HL-60 (cell line): ENCODE measurements around the gene GLRX3.
"Not testable (repeated sequence)": the region's sequence is repeated elsewhere in the genome, so short reads cannot be mapped to it uniquely, and the experiment has no call there.

Source experiments
- DNase-seq, 2 experiments: peaks; one replicate each; pipeline ENCODE4 v3.0.0-alpha.2; 2010 to 2020; ENCODE audit warnings: low read depth in 1 of 2, low spot score in 1 of 2
- H3K27ac ChIP-seq: fragments of 250-450 bp; sonication (Bioruptor Pico); replicated peaks from 2 replicates; pipeline ENCODE4 v1.5.1; 2020; ENCODE audit warnings: mild to moderate bottlenecking, moderate library complexity
- H3K27me3 ChIP-seq: fragments of 250-450 bp; sonication (Bioruptor Pico); 2 replicates; pipeline ENCODE4 v1.5.1; 2021; ENCODE audit warnings: mild to moderate bottlenecking, moderate library complexity; ENCODE audit not compliant: insufficient read depth, poor library complexity, severe bottlenecking
- H3K4me3 ChIP-seq: replicated peaks from 2 replicates; pipeline ENCODE4 v1.5.1; 2011; ENCODE audit warnings: mild to moderate bottlenecking, control low read depth, low read length; ENCODE audit not compliant: insufficient read depth
- CTCF ChIP-seq: IDR thresholded peaks from one replicate; pipeline ENCODE4 v1.5.1; 2011; ENCODE audit warnings: low read length, control low read depth, inconsistent platforms; ENCODE audit not compliant: insufficient read depth
- GABPA ChIP-seq: IDR thresholded peaks from 2 replicates; pipeline ENCODE4 v1.6.1; 2012; ENCODE audit warnings: low read depth
- POLR2AphosphoS5 ChIP-seq: IDR thresholded peaks from 2 replicates; pipeline ENCODE4 v1.6.1; 2012; ENCODE audit warnings: low read depth
- SPI1 ChIP-seq: IDR thresholded peaks from 2 replicates; pipeline ENCODE4 v1.6.1; 2012; ENCODE audit warnings: low read depth, mild to moderate bottlenecking, borderline replicate concordance
- long read RNA-seq: library from polyadenylated mRNA; unstranded; transcript quantifications from one replicate; pipeline ENCODE4 v2.0.0, GENCODE V29; 2020
- TF ChIP-seq, protein P1 (sequence below): IDR thresholded peaks from 2 replicates; pipeline ENCODE4 v1.6.1; 2012; ENCODE audit warnings: low read depth; ENCODE audit not compliant: insufficient replicate concordance

The GLRX3 gene
- long read RNA-seq, transcript GLRX3-201 (11 exons, 1,302 nt) = major isoform, 375 of 474 reads
- long read RNA-seq, transcript GLRX3-202 (12 exons, 3,827 nt) = minor isoform, 46 of 474 reads
- long read RNA-seq, partial matches to known transcripts = 23 of 474 reads
- long read RNA-seq, other reads (novel, unspliced or antisense) = 30 of 474 reads

GRCh38 chr10:130136226-130137089 is at the start of gene GLRX3:
Gene GLRX3, plus strand, starts transcription at chr10:130136391. Its CDS starts 30 bp downstream, at chr10:130136421.
- H3K4me3 ChIP-seq = peak within 1 kb of the TSS; percentile 86
- peak within 1 kb of the TSS; percentile 75 for H3K27ac ChIP-seq
- TF ChIP-seq SPI1 = no peak
- TF ChIP-seq, protein P1, sequence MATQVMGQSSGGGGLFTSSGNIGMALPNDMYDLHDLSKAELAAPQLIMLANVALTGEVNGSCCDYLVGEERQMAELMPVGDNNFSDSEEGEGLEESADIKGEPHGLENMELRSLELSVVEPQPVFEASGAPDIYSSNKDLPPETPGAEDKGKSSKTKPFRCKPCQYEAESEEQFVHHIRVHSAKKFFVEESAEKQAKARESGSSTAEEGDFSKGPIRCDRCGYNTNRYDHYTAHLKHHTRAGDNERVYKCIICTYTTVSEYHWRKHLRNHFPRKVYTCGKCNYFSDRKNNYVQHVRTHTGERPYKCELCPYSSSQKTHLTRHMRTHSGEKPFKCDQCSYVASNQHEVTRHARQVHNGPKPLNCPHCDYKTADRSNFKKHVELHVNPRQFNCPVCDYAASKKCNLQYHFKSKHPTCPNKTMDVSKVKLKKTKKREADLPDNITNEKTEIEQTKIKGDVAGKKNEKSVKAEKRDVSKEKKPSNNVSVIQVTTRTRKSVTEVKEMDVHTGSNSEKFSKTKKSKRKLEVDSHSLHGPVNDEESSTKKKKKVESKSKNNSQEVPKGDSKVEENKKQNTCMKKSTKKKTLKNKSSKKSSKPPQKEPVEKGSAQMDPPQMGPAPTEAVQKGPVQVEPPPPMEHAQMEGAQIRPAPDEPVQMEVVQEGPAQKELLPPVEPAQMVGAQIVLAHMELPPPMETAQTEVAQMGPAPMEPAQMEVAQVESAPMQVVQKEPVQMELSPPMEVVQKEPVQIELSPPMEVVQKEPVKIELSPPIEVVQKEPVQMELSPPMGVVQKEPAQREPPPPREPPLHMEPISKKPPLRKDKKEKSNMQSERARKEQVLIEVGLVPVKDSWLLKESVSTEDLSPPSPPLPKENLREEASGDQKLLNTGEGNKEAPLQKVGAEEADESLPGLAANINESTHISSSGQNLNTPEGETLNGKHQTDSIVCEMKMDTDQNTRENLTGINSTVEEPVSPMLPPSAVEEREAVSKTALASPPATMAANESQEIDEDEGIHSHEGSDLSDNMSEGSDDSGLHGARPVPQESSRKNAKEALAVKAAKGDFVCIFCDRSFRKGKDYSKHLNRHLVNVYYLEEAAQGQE = peak; percentile 54
- peak; percentile 74; the same call in 1 of the 2 replicates for TF ChIP-seq POLR2AphosphoS5
- TF ChIP-seq CTCF = no peak
- TF ChIP-seq GABPA = no peak
- no peaks in the 10 kb centered on the region for H3K27me3 ChIP-seq
- DNase-seq = peak; percentile 43 to 79

DNA sequence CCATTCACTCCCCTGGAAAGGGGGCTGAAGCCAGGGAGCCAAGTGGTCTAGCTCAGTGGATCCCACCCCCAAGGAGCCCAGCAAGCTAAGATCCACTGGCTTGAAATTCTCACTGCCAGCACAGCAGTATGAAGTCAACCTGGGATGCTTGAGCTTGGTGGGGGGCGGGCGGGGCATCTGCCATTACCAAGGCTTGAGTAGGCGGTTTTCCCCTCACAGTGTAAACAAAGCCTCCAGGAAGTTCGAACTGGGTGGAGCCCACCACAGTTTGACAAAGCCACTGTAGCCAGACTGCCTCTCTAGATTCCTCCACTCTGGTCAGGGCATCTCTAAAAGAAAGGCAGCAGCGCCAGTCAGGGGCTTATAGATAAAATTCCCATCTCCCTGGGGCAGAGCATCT is 45.6 kb upstream of the GLRX3 start:
- not testable (repeated sequence) for H3K27me3 ChIP-seq, DNase-seq, H3K4me3 ChIP-seq, H3K27ac ChIP-seq

GRCh38 chr10:130099344-130099743 is 36.8 kb upstream of the GLRX3 start:
- Histone ChIP-seq H3K4me3 (no peak overlapping the region), H3K27ac (no peak overlapping the region), H3K27me3 (no peaks in the 10 kb centered on the region)
- TF ChIP-seq SPI1 (no peak), CTCF (no peak), GABPA (no peak), POLR2AphosphoS5 (no peak)
- TF ChIP-seq, protein P1 = no peak
- no peak for DNase-seq

DNA sequence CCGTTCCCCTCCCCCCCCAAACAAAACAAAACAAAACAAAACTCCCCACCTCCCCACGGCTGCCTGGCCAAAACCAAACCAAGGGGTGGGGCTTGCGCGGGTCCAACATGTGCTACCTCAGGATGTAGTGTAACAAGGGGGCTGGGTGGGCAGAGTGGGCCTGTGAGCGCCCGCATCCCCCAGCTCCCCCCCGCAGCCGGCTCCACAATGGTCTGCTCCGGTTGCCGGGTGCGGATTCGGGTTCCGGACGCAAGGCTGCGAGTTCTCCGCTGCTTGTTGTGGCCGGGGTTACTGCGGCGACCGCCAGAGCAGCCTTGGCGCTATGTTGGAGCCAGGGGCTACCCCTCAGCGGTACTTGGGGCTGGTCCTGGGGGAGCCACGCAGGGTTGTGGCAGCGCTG is 30.5 kb upstream of the GLRX3 start:
- TF ChIP-seq CTCF = no peak
- no peak for TF ChIP-seq SPI1
- no peak for TF ChIP-seq POLR2AphosphoS5
- TF ChIP-seq GABPA = no peak
- TF ChIP-seq, protein P1 = no peak
- Histone ChIP-seq H3K27ac (no peak overlapping the region), H3K27me3 (no peaks in the 10 kb centered on the region), H3K4me3 (no peak overlapping the region)
- no peak for DNase-seq

- not testable (repeated sequence) for H3K27ac ChIP-seq, DNase-seq, H3K4me3 ChIP-seq, H3K27me3 ChIP-seq
Observed at GRCh38 chr10:130108146-130108545, 28.0 kb upstream of the GLRX3 start.
